Mononuclear cell (primary cell): ENCODE data around the gene PSMD6. TPM values are rescaled to one million over a fixed set of nuclear protein-coding genes. Genes with fewer than 3 reads are reported as not detected.

Source experiments
- H3K27me3 ChIP-seq: 2 replicates; pipeline ENCODE4 v1.6.0; 2011; ENCODE audit warnings: low read length, control low read depth; ENCODE audit not compliant: insufficient read depth
- H3K4me1 ChIP-seq: 2 replicates; pipeline ENCODE4 v1.5.1; 2011; ENCODE audit warnings: mild to moderate bottlenecking, low read length, control low read depth; ENCODE audit not compliant: insufficient read depth
- H3K4me3 ChIP-seq: 2 replicates; pipeline ENCODE4 v1.5.1; 2011; ENCODE audit warnings: mild to moderate bottlenecking, low read length, moderate library complexity
- H3K9me3 ChIP-seq: 2 replicates; pipeline ENCODE4 v1.5.1; 2011; ENCODE audit warnings: low read depth, mild to moderate bottlenecking, control low read depth, low read length
- total RNA-seq: library from RNA; depleted of rRNA; stranded (reverse); fragments of >200 nt; gene quantifications from one replicate; pipeline ENCODE4 v1.2.3, GENCODE V29; 2012

PSMD6 gene
- total RNA-seq, 1 donor = 115 TPM

GRCh38 chr3:63981980-63982379 is 41.3 kb downstream of the PSMD6 start:
- no peak overlapping the region for H3K4me3 ChIP-seq
- no peaks in the 10 kb centered on the region for H3K9me3 ChIP-seq
- peaks cover 49% of the 10 kb centered on the region for H3K4me1 ChIP-seq
- no peaks in the 10 kb centered on the region for H3K27me3 ChIP-seq

GRCh38 chr3:63980830-63981498 is 42.3 kb downstream of the PSMD6 start:
- Histone ChIP-seq H3K27me3 (no peaks in the 10 kb centered on the region), H3K9me3 (no peaks in the 10 kb centered on the region), H3K4me3 (no peak overlapping the region), H3K4me1 (peaks cover 58% of the 10 kb centered on the region)

GRCh38 chr3:63980019-63980418 is 43.3 kb downstream of the PSMD6 start:
- H3K9me3 ChIP-seq = no peaks in the 10 kb centered on the region
- peaks cover 64% of the 10 kb centered on the region for H3K4me1 ChIP-seq
- H3K4me3 ChIP-seq = no peak overlapping the region
- H3K27me3 ChIP-seq = no peaks in the 10 kb centered on the region

GRCh38 chr3:63979093-63979885 is 44.0 kb downstream of the PSMD6 start:
- no peaks in the 10 kb centered on the region for H3K9me3 ChIP-seq
- H3K4me1 ChIP-seq = peaks cover 67% of the 10 kb centered on the region
- no peaks in the 10 kb centered on the region for H3K27me3 ChIP-seq
- no peak overlapping the region for H3K4me3 ChIP-seq

GRCh38 chr3:63977893-63978292 is 45.4 kb downstream of the PSMD6 start:
- H3K27me3 ChIP-seq = no peaks in the 10 kb centered on the region
- H3K9me3 ChIP-seq = no peaks in the 10 kb centered on the region
- peaks cover 78% of the 10 kb centered on the region for H3K4me1 ChIP-seq
- no peak overlapping the region for H3K4me3 ChIP-seq

GRCh38 chr3:63976872-63977200 is 46.5 kb downstream of the PSMD6 start:
- Histone ChIP-seq H3K9me3 (no peaks in the 10 kb centered on the region), H3K4me3 (no peak overlapping the region), H3K27me3 (no peaks in the 10 kb centered on the region), H3K4me1 (peaks cover 72% of the 10 kb centered on the region)

GRCh38 chr3:63976161-63976871 is 47.0 kb downstream of the PSMD6 start:
- Histone ChIP-seq H3K27me3 (no peaks in the 10 kb centered on the region), H3K9me3 (no peaks in the 10 kb centered on the region), H3K4me1 (peaks cover 71% of the 10 kb centered on the region), H3K4me3 (no peak overlapping the region)

GRCh38 chr3:63975723-63976122 is 47.6 kb downstream of the PSMD6 start:
- Histone ChIP-seq H3K27me3 (no peaks in the 10 kb centered on the region), H3K4me3 (no peak overlapping the region), H3K4me1 (peaks cover 71% of the 10 kb centered on the region), H3K9me3 (no peaks in the 10 kb centered on the region)

- Histone ChIP-seq H3K4me1 (peaks cover 70% of the 10 kb centered on the region), H3K27me3 (no peaks in the 10 kb centered on the region), H3K4me3 (no peak overlapping the region), H3K9me3 (no peaks in the 10 kb centered on the region)
Observed at GRCh38 chr3:63974451-63974850, 48.8 kb downstream of the PSMD6 start.

- no peak overlapping the region for H3K4me3 ChIP-seq
- H3K9me3 ChIP-seq = no peaks in the 10 kb centered on the region
- H3K27me3 ChIP-seq = no peaks in the 10 kb centered on the region
- H3K4me1 ChIP-seq = peaks cover 71% of the 10 kb centered on the region
Observed at GRCh38 chr3:63973406-63973805, 49.9 kb downstream of the PSMD6 start.

GRCh38 chr3:63972987-63973386 is 50.3 kb downstream of the PSMD6 start:
- no peaks in the 10 kb centered on the region for H3K27me3 ChIP-seq
- no peak overlapping the region for H3K4me3 ChIP-seq
- H3K9me3 ChIP-seq = no peaks in the 10 kb centered on the region
- H3K4me1 ChIP-seq = peaks cover 71% of the 10 kb centered on the region

GRCh38 chr3:63972196-63972595 is 51.1 kb downstream of the PSMD6 start:
- Histone ChIP-seq H3K9me3 (no peaks in the 10 kb centered on the region), H3K27me3 (no peaks in the 10 kb centered on the region), H3K4me3 (no peak overlapping the region), H3K4me1 (peaks cover 70% of the 10 kb centered on the region)

- H3K9me3 ChIP-seq = no peaks in the 10 kb centered on the region
- peaks cover 71% of the 10 kb centered on the region for H3K4me1 ChIP-seq
- H3K27me3 ChIP-seq = no peaks in the 10 kb centered on the region
- no peak overlapping the region for H3K4me3 ChIP-seq
Observed at GRCh38 chr3:63970631-63971475, 52.4 kb downstream of the PSMD6 start.

- Histone ChIP-seq H3K4me3 (no peak overlapping the region), H3K4me1 (peaks cover 71% of the 10 kb centered on the region), H3K9me3 (no peaks in the 10 kb centered on the region), H3K27me3 (no peaks in the 10 kb centered on the region)
Observed at GRCh38 chr3:63969876-63970275, 53.4 kb downstream of the PSMD6 start.
